HUES6 (cell line): ENCODE data around the gene RAD54L.
A peak's percentile ranks its signal among the peaks of the same experiment; 100 is the strongest.
"Not testable (repeated sequence)": the region's sequence is repeated elsewhere in the genome, so short reads cannot be mapped to it uniquely, and the experiment has no call there.

Source experiments
- H3K27ac ChIP-seq: 2 replicates; pipeline ENCODE4 v1.7.0; 2013; ENCODE audit warnings: low read depth, mild to moderate bottlenecking, low read length, inconsistent platforms
- H3K27me3 ChIP-seq: 2 replicates; pipeline ENCODE4 v1.6.1; 2013; ENCODE audit warnings: low read length; ENCODE audit not compliant: control insufficient read depth, insufficient read depth
- H3K36me3 ChIP-seq: 2 replicates; pipeline ENCODE4 v1.6.1; 2013; ENCODE audit warnings: low read length; ENCODE audit not compliant: control insufficient read depth, insufficient read depth
- H3K4me1 ChIP-seq: 2 replicates; pipeline ENCODE4 v1.6.1; 2013; ENCODE audit warnings: low read length; ENCODE audit not compliant: control insufficient read depth, insufficient read depth
- H3K4me3 ChIP-seq: 2 replicates; pipeline ENCODE4 v1.5.1; 2013; ENCODE audit warnings: low read depth, low read length
- H3K9ac ChIP-seq: one replicate; pipeline ENCODE4 v1.6.1; 2013; ENCODE audit warnings: mild to moderate bottlenecking, low read length
- H3K9me3 ChIP-seq: 2 replicates; pipeline ENCODE4 v1.6.1; 2013; ENCODE audit warnings: low read depth, low read length; ENCODE audit not compliant: control insufficient read depth, insufficient read depth

Gene RAD54L

GRCh38 chr1:46241733-46242132 is 5.8 kb upstream of the RAD54L start:
- not testable (repeated sequence) for H3K4me1 ChIP-seq

GRCh38 chr1:46242918-46243317 is 4.6 kb upstream of the RAD54L start:
- H3K27ac ChIP-seq: no peak overlapping the region

More at GRCh38 chr1:46241733-46242132, 5.8 kb upstream of the RAD54L start:
- H3K36me3 ChIP-seq, H3K27ac ChIP-seq, H3K9ac ChIP-seq, H3K27me3 ChIP-seq, H3K4me3 ChIP-seq: not testable (repeated sequence)
- H3K9me3 ChIP-seq: peaks cover 19% of the 10 kb centered on the region

GRCh38 chr1:46243831-46244230 is 3.7 kb upstream of the RAD54L start:
- not testable (repeated sequence) for H3K27ac ChIP-seq, H3K4me3 ChIP-seq, H3K36me3 ChIP-seq, H3K9ac ChIP-seq, H3K27me3 ChIP-seq, H3K9me3 ChIP-seq
- H3K4me1 ChIP-seq: peaks cover 13% of the 10 kb centered on the region; the same call in 1 of the 2 replicates

More at GRCh38 chr1:46242918-46243317, 4.6 kb upstream of the RAD54L start:
- H3K36me3 ChIP-seq: no peaks in the 10 kb centered on the region
- peaks cover 10% of the 10 kb centered on the region for H3K9me3 ChIP-seq
- no peaks in the 10 kb centered on the region for H3K27me3 ChIP-seq
- peaks cover 7% of the 10 kb centered on the region; the same call in 1 of the 2 replicates for H3K4me1 ChIP-seq
- no peak overlapping the region for H3K9ac ChIP-seq
- no peak overlapping the region for H3K4me3 ChIP-seq

- no peaks in the 10 kb centered on the region; the same call in 1 of the 2 replicates for H3K9me3 ChIP-seq
- peaks cover 13% of the 10 kb centered on the region for H3K36me3 ChIP-seq
- no peak overlapping the region for H3K4me3 ChIP-seq
- H3K27me3 ChIP-seq: no peaks in the 10 kb centered on the region
- H3K9ac ChIP-seq: no peak overlapping the region
- H3K27ac ChIP-seq: no peak overlapping the region
- H3K4me1 ChIP-seq: peaks cover 13% of the 10 kb centered on the region; the same call in 1 of the 2 replicates
Observed at GRCh38 chr1:46244656-46245371, 2.7 kb upstream of the RAD54L start.

- H3K9me3 ChIP-seq, H3K27ac ChIP-seq, H3K9ac ChIP-seq, H3K27me3 ChIP-seq: not testable (repeated sequence)
- H3K36me3 ChIP-seq: peaks cover 24% of the 10 kb centered on the region
- peaks cover 13% of the 10 kb centered on the region; the same call in 1 of the 2 replicates for H3K4me1 ChIP-seq
- peak overlapping the region; percentile 77; the same call in 1 of the 2 replicates for H3K4me3 ChIP-seq
Observed at GRCh38 chr1:46246136-46246535, 1.4 kb upstream of the RAD54L start.

- Histone ChIP-seq H3K27me3 (no peaks in the 10 kb centered on the region), H3K4me3 (peak overlapping the region; percentile 77), H3K4me1 (peaks cover 13% of the 10 kb centered on the region; the same call in 1 of the 2 replicates), H3K36me3 (peaks cover 31% of the 10 kb centered on the region), H3K27ac (no peak overlapping the region), H3K9ac (peak overlapping the region; percentile 71), H3K9me3 (no peaks in the 10 kb centered on the region)
Observed at GRCh38 chr1:46246548-46247435, 771 bp upstream of the RAD54L start.

GRCh38 chr1:46248122-46248920 is 758 bp downstream of the RAD54L start:
- peaks cover 45% of the 10 kb centered on the region for H3K36me3 ChIP-seq
- H3K4me1 ChIP-seq: peaks cover 13% of the 10 kb centered on the region; the same call in 1 of the 2 replicates
- peak overlapping the region; percentile 96 for H3K9ac ChIP-seq
- peak overlapping the region; percentile 10; the same call in 1 of the 2 replicates for H3K27ac ChIP-seq
- H3K27me3 ChIP-seq: no peaks in the 10 kb centered on the region
- H3K9me3 ChIP-seq: no peaks in the 10 kb centered on the region
- peak overlapping the region; percentile 92 for H3K4me3 ChIP-seq

GRCh38 chr1:46254668-46255067 is 7.1 kb downstream of the RAD54L start:
- H3K4me1 ChIP-seq: peaks cover 4% of the 10 kb centered on the region; the same call in 1 of the 2 replicates
- no peak overlapping the region; the same call in 1 of the 2 replicates for H3K27ac ChIP-seq
- H3K27me3 ChIP-seq: no peaks in the 10 kb centered on the region
- H3K4me3 ChIP-seq: no peak overlapping the region
- no peaks in the 10 kb centered on the region for H3K9me3 ChIP-seq
- no peak overlapping the region for H3K9ac ChIP-seq
- peaks cover 82% of the 10 kb centered on the region for H3K36me3 ChIP-seq

GRCh38 chr1:46256523-46256922 is 9.0 kb downstream of the RAD54L start:
- Histone ChIP-seq H3K27me3 (no peaks in the 10 kb centered on the region), H3K9me3 (no peaks in the 10 kb centered on the region), H3K4me3 (no peak overlapping the region), H3K4me1 (peaks cover 4% of the 10 kb centered on the region; the same call in 1 of the 2 replicates), H3K27ac (no peak overlapping the region), H3K9ac (no peak overlapping the region), H3K36me3 (peaks cover 84% of the 10 kb centered on the region)

- no peaks in the 10 kb centered on the region for H3K27me3 ChIP-seq
- no peaks in the 10 kb centered on the region for H3K4me1 ChIP-seq
- no peak overlapping the region for H3K4me3 ChIP-seq
- H3K9me3 ChIP-seq: no peaks in the 10 kb centered on the region
- no peak overlapping the region for H3K9ac ChIP-seq
- H3K27ac ChIP-seq: no peak overlapping the region
- H3K36me3 ChIP-seq: peaks cover 92% of the 10 kb centered on the region
Observed at GRCh38 chr1:46262508-46262907, 14.9 kb downstream of the RAD54L start.
